ENCODE results near the gene CACNA2D4.
A peak's percentile ranks its signal among the peaks of the same experiment; 100 is the strongest.
"Not testable (repeated sequence)": the region's sequence is repeated elsewhere in the genome, so short reads cannot be mapped to it uniquely, and the experiment has no call there.

Gene CACNA2D4

GRCh38 chr12:1832801-1833595 is 85.5 kb downstream of the CACNA2D4 start:
- no peak for DNase-seq (ENCODE audit: low read depth in 2 of 2)

DNA sequence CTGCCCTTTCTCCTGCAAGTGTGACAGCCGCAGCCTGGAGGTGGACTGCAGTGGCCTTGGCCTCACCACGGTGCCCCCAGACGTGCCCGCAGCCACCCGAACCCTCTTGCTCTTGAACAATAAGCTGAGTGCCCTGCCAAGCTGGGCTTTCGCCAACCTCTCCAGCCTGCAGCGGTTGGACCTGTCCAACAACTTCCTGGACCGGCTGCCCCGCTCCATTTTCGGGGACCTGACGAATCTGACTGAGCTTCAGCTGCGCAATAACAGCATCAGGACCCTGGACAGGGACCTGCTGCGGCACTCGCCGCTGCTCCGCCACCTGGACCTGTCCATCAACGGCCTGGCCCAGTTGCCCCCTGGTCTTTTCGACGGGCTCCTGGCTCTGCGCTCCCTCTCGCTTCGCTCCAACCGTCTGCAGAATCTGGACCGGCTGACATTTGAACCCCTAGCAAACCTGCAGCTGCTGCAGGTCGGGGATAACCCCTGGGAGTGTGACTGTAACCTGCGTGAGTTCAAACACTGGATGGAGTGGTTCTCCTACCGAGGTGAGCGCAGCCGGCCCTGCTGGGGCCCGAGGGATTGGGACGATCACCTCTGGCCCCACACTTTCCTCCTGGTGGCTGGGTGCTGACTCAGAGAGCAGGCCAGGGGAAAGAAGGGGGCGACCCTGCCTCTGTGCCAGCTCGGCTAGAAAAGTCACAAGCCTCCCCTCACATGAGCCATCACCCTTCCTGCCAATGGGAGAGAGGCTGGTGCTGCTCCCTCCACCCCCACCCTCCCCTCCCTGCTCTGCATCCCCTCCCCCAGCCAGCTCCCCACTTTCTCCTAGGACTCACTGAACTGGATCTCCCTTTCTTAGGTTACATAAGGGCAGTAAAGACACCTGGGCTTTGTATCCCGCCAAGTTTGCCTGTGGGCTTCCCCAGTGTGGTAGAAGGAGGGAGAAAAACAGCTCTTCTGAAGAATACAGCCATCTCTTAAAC is 87.2 kb downstream of the CACNA2D4 start:
- peak in 1 of 2 experiments; percentile 4 for DNase-seq (ENCODE audit: low read depth in 2 of 2)

- no peak for DNase-seq (ENCODE audit: low read depth in 2 of 2)
Measured at GRCh38 chr12:1830401-1830845, 88.0 kb downstream of the CACNA2D4 start.

DNA sequence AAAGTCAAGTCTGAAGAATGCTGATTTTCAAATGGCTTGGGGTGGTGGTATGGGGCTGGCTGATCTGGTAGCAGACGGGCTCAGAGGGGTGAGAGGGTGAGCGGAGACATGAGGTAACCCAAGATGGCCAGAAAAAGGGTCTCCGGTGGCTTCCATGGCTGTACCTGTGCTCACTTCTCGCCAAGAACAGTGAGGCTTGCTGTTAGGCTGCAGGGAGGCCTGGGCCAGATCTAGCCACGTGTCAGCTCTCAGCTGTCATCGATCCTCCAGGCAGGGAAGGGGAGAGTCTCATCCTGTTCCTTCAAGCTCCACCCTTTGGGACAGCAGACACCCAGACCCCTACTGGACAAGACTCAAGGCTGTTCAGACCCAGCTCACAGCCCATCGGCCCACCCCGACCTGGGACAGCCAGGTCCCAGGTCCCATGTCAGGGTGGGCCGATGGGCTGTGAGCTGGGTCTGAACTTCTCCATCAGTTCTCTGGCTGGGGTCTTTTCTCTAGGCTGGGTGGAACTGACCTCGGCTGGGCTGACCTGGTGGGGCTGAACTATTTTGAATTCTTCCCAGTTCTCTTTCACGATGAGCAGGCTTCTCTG is 89.0 kb downstream of the CACNA2D4 start:
- no peak for DNase-seq (ENCODE audit: low read depth in 2 of 2)

- no peak for DNase-seq (ENCODE audit: low read depth in 2 of 2)
Measured at GRCh38 chr12:1828856-1829255, 89.6 kb downstream of the CACNA2D4 start.

DNA sequence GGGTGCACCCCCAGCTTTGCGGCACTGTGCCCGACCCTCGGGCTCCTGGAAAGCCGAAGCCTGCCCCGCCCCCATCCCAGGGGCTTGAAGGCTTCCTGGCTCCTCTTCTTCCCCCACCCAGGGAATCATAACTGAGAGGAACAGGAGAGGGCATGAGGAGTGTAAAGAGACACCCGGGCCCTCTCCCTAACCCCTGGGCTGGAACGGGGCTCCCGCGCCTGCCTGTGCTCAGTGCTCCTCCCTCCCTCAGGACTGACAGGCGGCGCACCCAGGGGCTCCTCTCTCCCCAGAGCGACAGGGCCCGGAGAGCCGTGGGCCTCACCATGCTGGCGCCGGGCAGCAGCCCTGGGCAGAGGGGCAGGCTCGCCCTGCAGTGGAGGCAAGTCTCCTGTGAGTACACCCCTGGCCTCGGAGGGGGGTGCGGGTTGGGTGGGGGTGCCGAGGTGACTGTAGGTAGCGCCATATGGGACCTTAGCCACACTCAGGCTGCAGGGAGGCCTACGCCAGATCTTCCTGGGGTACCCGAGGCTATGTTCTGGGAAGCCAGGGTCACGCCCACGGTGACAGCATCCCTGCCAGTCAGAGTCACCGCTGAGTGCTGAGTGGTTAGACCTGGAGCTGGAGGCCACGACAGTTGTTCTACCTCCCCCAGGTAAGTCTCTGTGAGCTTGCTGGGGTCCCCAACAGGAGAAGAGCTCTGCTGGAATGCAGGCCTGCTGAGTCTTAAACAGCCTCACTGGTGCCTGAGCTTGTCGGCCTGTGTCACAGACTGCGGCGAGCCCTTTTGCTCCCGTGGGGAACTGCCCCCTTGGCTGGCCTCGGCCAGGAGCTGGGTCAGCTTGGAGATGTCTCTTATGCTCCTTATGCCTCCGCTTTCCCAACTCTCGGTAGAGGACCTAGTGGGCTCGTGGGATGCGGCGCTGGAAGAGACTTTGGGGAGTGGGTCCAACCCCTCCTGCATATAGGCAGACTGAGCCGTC is 90.3 kb downstream of the CACNA2D4 start:
- DNase-seq (ENCODE audit: low read depth in 2 of 2): no peak

DNA sequence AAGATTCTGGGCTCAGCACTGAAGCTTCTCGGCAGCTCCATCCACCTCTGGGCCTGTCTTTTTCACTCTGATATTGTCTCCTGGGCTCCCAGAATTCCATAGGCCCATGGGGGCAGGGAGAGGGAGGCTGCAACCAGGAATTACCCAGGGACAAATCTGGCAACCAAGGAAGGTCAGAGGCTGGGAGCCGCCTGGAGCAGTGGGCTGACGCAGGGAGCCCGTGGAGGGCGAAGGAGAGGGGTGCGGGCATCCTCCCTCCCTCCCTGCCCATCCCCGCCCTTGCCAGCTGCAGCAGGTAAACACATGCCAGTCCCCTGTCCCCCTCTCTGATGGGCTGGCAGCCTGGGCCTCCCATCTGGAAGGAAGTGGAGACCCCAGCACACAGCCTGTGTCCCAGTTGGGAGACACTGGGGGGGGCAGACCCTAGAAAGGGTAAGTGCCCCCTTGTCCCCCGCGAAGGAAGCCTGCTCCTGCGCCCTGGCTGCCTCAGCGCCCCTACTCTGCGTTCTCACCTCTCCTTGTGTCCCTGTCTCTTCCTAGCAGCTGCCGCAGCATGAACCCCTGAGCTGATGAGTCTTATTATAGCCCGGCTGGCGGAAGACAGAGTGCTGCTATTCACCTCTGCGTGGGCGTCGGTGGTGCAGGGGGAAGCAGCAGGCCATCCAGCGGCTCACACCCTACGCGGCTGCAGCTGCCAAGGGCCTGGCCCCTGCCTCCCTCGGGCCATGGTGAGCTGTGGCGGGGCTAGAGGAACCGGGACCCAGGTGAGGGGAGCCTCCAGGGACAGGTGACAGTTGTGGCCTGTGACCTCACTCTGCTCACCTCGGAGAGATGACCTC is 91.4 kb downstream of the CACNA2D4 start:
- DNase-seq (ENCODE audit: low read depth in 2 of 2): no peak

DNA sequence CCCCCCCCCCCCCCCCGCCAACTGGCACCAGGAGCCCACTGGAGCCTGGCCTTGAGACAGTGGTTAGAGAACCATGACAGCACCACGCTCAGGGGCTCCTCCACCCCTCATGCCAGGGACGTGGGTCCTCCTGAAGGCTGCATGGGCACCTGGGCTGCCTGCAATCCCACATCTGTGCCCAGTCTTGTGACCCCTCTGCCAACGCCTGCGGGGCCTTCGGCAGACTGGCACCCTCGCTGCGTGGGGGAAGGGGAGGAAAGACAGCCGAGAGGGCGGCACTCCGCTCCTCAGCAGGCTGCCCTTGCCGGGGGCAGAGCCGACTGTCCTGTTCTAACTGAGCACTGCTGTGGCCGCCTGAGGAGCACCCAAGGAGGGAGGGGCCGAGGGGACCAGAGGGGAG is 92.1 kb downstream of the CACNA2D4 start:
- DNase-seq (ENCODE audit: low read depth in 2 of 2): no peak

DNA sequence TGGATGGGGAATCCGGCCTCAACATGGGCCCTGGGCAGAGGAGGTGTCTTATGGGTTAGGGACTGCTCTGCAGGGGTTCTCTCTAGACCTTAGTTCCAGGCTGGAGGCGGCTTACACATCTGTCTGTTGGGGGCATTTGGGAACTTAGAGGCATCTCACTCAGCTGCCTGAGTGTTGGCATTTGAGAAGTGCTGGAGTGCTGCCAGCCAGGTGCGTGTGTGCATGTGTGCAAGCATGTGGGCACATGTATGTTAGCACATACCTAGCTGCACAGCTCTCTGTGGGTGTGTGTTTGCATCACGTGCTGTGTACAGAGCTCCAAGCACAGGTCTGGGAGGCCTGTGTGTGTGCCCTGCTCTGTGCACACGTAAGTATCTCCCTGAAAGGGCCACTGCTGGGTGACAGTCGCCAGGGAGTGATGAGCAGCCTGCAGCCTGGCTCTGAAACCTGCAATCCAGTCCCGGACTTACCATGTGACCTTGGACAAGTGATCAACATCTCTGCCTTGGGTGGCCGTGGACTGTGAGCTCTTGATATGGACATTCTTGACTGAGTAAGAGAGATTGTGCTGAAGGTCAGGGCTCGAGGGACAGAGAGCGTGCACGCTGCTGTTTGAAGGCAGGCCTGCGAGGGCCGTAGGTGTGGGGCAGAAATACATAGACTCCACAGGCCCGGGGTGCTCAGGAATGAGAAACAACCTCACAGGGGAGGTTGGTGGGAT is 92.9 kb downstream of the CACNA2D4 start:
- no peak for DNase-seq (ENCODE audit: low read depth in 2 of 2)

DNA sequence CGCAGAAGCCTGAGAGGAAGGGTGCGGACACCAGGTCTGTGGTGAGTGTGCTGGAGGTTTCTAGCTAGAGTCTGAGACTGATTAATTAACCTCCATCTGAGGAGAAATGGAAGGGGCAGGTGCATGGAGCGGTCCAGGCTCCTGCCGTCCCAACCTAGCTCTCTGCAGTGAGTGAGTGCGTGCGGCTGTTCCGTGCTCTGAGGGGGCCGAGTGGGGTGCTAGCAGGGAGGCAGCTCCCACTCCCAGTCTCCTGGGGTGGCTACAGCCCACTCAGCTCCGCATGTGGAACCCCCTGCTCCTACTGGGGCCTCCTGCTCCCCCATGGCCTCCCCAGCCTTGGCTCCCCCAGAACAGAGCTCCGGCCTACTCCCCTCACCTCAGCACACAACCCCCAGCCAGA is 95.2 kb downstream of the CACNA2D4 start:
- DNase-seq (ENCODE audit: low read depth in 2 of 2): no peak

GRCh38 chr12:1822699-1823098 is 95.8 kb downstream of the CACNA2D4 start:
- no peak for DNase-seq (ENCODE audit: low read depth in 2 of 2)

DNA sequence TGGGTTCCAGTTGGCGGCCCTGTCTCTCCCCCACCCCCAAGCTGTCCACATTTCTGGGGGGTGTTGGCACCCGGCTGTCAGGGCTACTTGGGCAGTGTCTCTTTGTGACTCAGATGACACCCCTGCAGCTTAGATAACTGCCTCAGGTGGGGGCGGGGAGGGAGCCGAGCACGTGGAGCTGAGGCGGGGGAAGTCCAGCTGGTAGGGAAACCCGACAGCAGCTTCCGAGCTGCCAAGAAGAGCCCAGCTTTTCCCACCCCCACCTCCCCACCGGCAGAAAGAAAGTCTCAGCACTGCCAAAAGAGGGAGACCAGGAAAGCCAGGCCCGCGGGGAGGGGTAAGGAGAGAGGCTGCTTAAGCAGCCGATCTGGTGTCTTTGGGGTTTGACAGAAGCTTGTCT is 96.6 kb downstream of the CACNA2D4 start:
- DNase-seq (ENCODE audit: low read depth in 2 of 2): no peak

GRCh38 chr12:1820896-1821291 is 97.6 kb downstream of the CACNA2D4 start:
- DNase-seq (ENCODE audit: low read depth in 2 of 2): no peak

- DNase-seq (ENCODE audit: low read depth in 2 of 2): no peak
Measured at GRCh38 chr12:1820191-1820895, 98.1 kb downstream of the CACNA2D4 start, which contains the start of gene LRTM2. Gene LRTM2, plus strand, starts transcription at chr12:1820565. Its CDS starts 7,584 bp downstream, at chr12:1828149.

DNA sequence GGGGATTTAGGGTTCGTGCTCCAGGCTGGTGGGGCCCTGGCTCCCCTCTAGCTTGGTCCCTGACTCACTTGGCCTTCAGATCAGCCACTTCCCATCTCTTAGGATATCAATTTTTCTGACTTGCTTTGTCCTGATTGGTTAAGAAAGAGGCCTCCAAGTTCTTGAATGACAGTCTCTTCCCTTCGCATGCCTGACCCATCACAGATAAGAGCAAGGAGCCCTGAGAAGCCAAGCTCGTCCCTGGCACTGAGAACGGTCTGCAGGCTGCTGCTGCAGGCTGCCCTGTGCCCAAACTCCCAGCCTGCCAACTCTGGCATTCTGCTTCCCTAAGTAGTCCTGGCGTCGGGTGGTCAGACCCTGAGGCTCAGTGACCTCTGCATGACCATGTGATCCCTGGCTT is 98.9 kb downstream of the CACNA2D4 start:
- no peak for DNase-seq (ENCODE audit: low read depth in 2 of 2)

DNA sequence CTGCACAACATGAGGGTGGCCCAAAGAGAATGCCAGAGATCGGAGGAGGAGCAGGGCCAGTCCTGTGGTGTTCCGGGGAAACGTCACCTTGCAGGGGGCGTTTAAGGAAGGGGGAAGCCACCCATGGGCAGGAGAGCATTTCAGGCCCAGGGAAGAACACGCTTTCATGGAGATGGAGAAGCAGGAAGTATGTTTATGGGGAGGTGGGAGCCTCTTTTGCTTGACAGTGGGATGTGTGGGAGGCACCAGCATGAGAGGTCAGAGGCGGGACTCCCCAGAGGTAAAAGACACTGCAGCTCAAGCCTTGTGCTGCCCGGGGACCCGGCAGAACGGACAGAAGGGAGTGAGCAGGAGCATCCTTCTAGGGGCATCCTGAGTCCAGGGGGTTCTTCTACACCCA is 99.4 kb downstream of the CACNA2D4 start:
- no peak for DNase-seq (ENCODE audit: low read depth in 2 of 2)

DNA sequence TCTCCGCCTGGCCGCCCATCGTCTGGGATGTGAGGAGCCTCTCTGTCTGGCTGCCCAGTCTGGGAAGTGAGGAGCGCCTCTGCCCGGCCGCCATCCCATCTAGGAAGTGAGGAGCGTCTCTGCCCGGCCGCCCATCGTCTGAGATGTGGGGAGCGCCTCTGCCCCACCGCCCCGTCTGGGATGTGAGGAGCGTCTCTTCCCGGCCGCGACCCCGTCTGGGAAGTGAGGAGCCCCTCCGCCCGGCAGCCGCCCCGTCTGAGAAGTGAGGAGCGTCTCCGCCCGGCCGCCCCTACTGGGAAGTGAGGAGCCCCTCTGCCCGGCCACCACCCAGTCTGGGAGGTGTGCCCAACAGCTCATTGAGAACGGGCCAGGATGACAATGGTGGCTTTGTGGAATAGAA is 100.5 kb downstream of the CACNA2D4 start:
- DNase-seq (ENCODE audit: low read depth in 2 of 2): not testable (repeated sequence)

DNA sequence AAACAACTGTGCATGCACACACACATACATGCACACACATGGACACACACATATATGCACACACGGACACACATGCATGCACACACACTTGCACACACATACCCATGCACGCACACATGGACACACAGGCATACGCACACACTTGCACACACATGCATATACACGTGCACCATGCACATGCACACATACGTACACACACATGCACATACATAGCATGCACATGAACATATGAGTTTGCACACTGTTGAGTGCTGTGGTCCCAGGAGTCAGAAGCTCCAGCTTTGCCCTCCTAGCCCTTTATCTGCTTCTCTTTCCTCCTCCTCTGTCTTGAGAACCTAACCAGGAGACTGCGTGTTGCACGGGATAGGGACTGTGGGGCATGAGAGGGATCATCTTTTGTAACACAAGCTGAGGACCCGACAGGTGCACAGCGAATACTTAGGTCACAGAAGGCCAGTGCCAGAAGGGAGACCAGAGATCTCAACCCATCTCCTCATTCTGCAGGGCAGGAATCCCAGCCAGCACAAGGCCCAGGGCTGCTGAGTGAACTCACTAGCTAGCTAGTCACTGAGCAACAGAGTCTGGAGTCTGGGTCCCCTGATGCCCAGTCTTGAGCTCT is 101.6 kb downstream of the CACNA2D4 start:
- DNase-seq (ENCODE audit: low read depth in 2 of 2): no peak
